H1 (cell line): Measurements from ENCODE around the gene TRAPPC8. TPM values are rescaled to one million over a fixed set of nuclear protein-coding genes. Genes with fewer than 3 reads are reported as not detected.

Experiments
- CTCF ChIA-PET: fragments of 300-600 bp; sonication (Branson Sonifier 250); formaldehyde crosslinking; loops from one replicate; lab custom pipeline; 2021; ENCODE audit not compliant: partially characterized antibody; lab: Charles Lee
- POLR2A ChIA-PET: fragments of 300-600 bp; sonication (Branson Sonifier 250); formaldehyde crosslinking; loops from one replicate; lab custom pipeline; 2021; ENCODE audit warnings: inconsistent platforms; ENCODE audit not compliant: partially characterized antibody; lab: Charles Lee
- DNase-seq, 2 experiments: peaks; one replicate each; pipeline versions ENCODE4 v3.0.0 to v3.0.0-alpha.2; 2010 to 2022; ENCODE audit warnings: low spot score in 2 of 2, low read depth in 1 of 2, mixed read lengths in 1 of 2
- FAIRE-seq: peaks from 2 replicates; lab custom pipeline; 2011; peaks lifted over from hg19 to GRCh38; lab: Jason Lieb, UNC
- H2AFZ ChIP-seq: 2 replicates; pipeline ENCODE4 v1.8.1; 2012; ENCODE audit warnings: low read length, inconsistent platforms
- H2AK5ac ChIP-seq: 2 replicates; pipeline ENCODE4 v1.6.1; 2013; ENCODE audit warnings: low read depth, low read length
- H2BK120ac ChIP-seq: replicated peaks from 2 replicates; pipeline ENCODE3; 2013; ENCODE audit warnings: low read depth, low read length, inconsistent platforms
- H2BK12ac ChIP-seq: 2 replicates; pipeline ENCODE4 v1.6.1; 2013; ENCODE audit warnings: low read depth, low read length
- H2BK15ac ChIP-seq: 2 replicates; pipeline ENCODE4 v1.6.1; 2013; ENCODE audit warnings: low read length
- H2BK20ac ChIP-seq: 2 replicates; pipeline ENCODE4 v1.6.1; 2013; ENCODE audit warnings: low read length
- H2BK5ac ChIP-seq: 2 replicates; pipeline ENCODE4 v1.6.1; 2013; ENCODE audit warnings: low read depth, low read length
- H3K14ac ChIP-seq: 2 replicates; pipeline ENCODE4 v1.6.1; 2013; ENCODE audit warnings: inconsistent platforms; ENCODE audit not compliant: insufficient read length
- H3K18ac ChIP-seq: 2 replicates; pipeline ENCODE4 v1.6.1; 2013; ENCODE audit warnings: low read length; ENCODE audit errors: extremely low read depth
- H3K23ac ChIP-seq: 2 replicates; pipeline ENCODE4 v1.6.1; 2013; ENCODE audit warnings: inconsistent platforms; ENCODE audit not compliant: insufficient read length
- H3K23me2 ChIP-seq: 2 replicates; pipeline ENCODE4 v1.6.1; 2013; ENCODE audit warnings: low read depth, low read length
- H3K27ac ChIP-seq: 2 replicates; pipeline ENCODE4 v1.6.1; 2011; ENCODE audit warnings: low read depth, low read length, inconsistent platforms
- H3K27me3 ChIP-seq, 4 experiments: replicated peaks in 1 of 4; 1 replicate in 1 of 4; 2 replicates in 3 of 4; pipeline versions ENCODE4 v1.6.1 to v1.8.1; 2011 to 2013; ENCODE audit warnings: low read length in 3 of 4, mild to moderate bottlenecking in 3 of 4, inconsistent platforms in 2 of 4, mixed read lengths in 2 of 4, moderate library complexity in 1 of 4; ENCODE audit not compliant: control insufficient read depth in 3 of 4, insufficient read depth in 3 of 4; ENCODE audit errors: extremely low read depth in 1 of 4
- H3K36me3 ChIP-seq, 4 experiments: 2 replicates each; pipeline versions ENCODE4 v1.6.1 to v1.8.1; 2011 to 2013; ENCODE audit warnings: mild to moderate bottlenecking in 4 of 4, low read length in 3 of 4, moderate library complexity in 2 of 4, control low read depth in 1 of 4, inconsistent platforms in 1 of 4; ENCODE audit not compliant: insufficient read depth in 4 of 4, control insufficient read depth in 2 of 4
- H3K4ac ChIP-seq: replicated peaks from 2 replicates; pipeline ENCODE3; 2013; ENCODE audit warnings: low read length, low read depth, mixed read lengths, inconsistent platforms; ENCODE audit not compliant: insufficient read length
- H3K4me1 ChIP-seq, 4 experiments: replicated peaks in 1 of 4; 1 replicate in 1 of 4; 2 replicates in 3 of 4; pipeline versions ENCODE4 v1.6.1 to v1.8.1; 2011 to 2013; ENCODE audit warnings: low read length in 3 of 4, inconsistent platforms in 2 of 4, mixed read lengths in 1 of 4; ENCODE audit not compliant: insufficient read depth in 4 of 4, control insufficient read depth in 3 of 4
- H3K4me2 ChIP-seq, 2 experiments: 2 replicates each; pipeline versions ENCODE4 v1.6.1 to v1.8.1; 2011 to 2013; ENCODE audit warnings: low read depth in 2 of 2, low read length in 2 of 2, control low read depth in 1 of 2, inconsistent platforms in 1 of 2, mild to moderate bottlenecking in 1 of 2; ENCODE audit not compliant: insufficient read depth in 1 of 2
- H3K4me3 ChIP-seq, 4 experiments: fragments of 200-600, 300-600 bp in 1 of 4; sonication (generic), shearing (Covaris generic), sonication (Bioruptor Twin) in 1 of 4; 2 replicates each; pipeline versions ENCODE4 v1.5.1 to v1.8.1; 2011 to 2016; ENCODE audit warnings: low read length in 4 of 4, low read depth in 3 of 4, control low read depth in 2 of 4, inconsistent platforms in 2 of 4, mild to moderate bottlenecking in 2 of 4, mixed read lengths in 1 of 4, moderate library complexity in 1 of 4; ENCODE audit not compliant: insufficient read depth in 2 of 4; ENCODE audit errors: extremely low read depth in 1 of 4
- H3K56ac ChIP-seq: replicated peaks from 2 replicates; pipeline ENCODE3; 2013; ENCODE audit warnings: low read depth, mild to moderate bottlenecking, mixed read lengths, low read length, inconsistent platforms; ENCODE audit not compliant: insufficient read length
- H3K79me1 ChIP-seq: 2 replicates; pipeline ENCODE4 v1.6.1; 2013; ENCODE audit warnings: low read depth, low read length, control low read depth
- H3K79me2 ChIP-seq, 2 experiments: 2 replicates each; pipeline versions ENCODE4 v1.6.1 to v1.8.1; 2012 to 2013; ENCODE audit warnings: low read length in 2 of 2, mild to moderate bottlenecking in 2 of 2, inconsistent platforms in 1 of 2; ENCODE audit not compliant: insufficient read depth in 2 of 2, control insufficient read depth in 1 of 2
- H3K9ac ChIP-seq, 4 experiments: replicated peaks in 1 of 4; 1 replicate in 1 of 4; 2 replicates in 3 of 4; pipeline versions ENCODE4 v1.6.1 to v1.8.1; 2011 to 2013; ENCODE audit warnings: low read depth in 3 of 4, low read length in 3 of 4, control low read depth in 2 of 4, mild to moderate bottlenecking in 2 of 4, moderate library complexity in 2 of 4, inconsistent platforms in 1 of 4; ENCODE audit errors: extremely low read depth in 1 of 4
- H3K9me3 ChIP-seq, 2 experiments: 2 replicates each; pipeline versions ENCODE4 v1.6.1 to v1.8.1; 2012 to 2013; ENCODE audit warnings: mild to moderate bottlenecking in 2 of 2, moderate library complexity in 2 of 2, control low read depth in 1 of 2, inconsistent platforms in 1 of 2, low read depth in 1 of 2, low read length in 1 of 2, mixed read lengths in 1 of 2; ENCODE audit not compliant: insufficient read depth in 2 of 2
- H4K20me1 ChIP-seq, 2 experiments: replicated peaks in 1 of 2; 2 replicates each; pipeline versions ENCODE3 to v1.8.1; 2011 to 2013; ENCODE audit warnings: inconsistent platforms in 2 of 2, low read length in 2 of 2, mild to moderate bottlenecking in 1 of 2; ENCODE audit not compliant: insufficient read depth in 2 of 2, control insufficient read depth in 1 of 2
- H4K5ac ChIP-seq: 2 replicates; pipeline ENCODE4 v1.6.1; 2013; ENCODE audit warnings: low read length, low read depth, mixed read lengths, inconsistent platforms; ENCODE audit not compliant: insufficient read length
- H4K8ac ChIP-seq: 2 replicates; pipeline ENCODE4 v1.8.0; 2013; ENCODE audit warnings: mild to moderate bottlenecking, moderate library complexity, low read length, inconsistent platforms; ENCODE audit not compliant: insufficient read depth; ENCODE audit errors: extremely low read depth
- H4K91ac ChIP-seq: replicated peaks from 2 replicates; pipeline ENCODE3; 2013; ENCODE audit warnings: low read length, mixed read lengths, inconsistent platforms; ENCODE audit not compliant: insufficient read length
- CREB1 ChIP-seq: IDR thresholded peaks from 2 replicates; pipeline ENCODE4 v1.6.1; 2012; ENCODE audit warnings: inconsistent platforms
- EGR1 ChIP-seq: IDR thresholded peaks from 2 replicates; pipeline ENCODE4 v1.6.1; 2011; ENCODE audit warnings: low read depth, low read length, borderline replicate concordance
- NANOG ChIP-seq: IDR thresholded peaks from 2 replicates; pipeline ENCODE4 v1.6.1; 2011; ENCODE audit warnings: low read length, low read depth, mild to moderate bottlenecking, inconsistent platforms; ENCODE audit not compliant: insufficient read depth, poor library complexity, severe bottlenecking
- POLR2A ChIP-seq, 2 experiments: IDR thresholded peaks; 1 replicate in 1 of 2; 2 replicates in 1 of 2; pipeline ENCODE4 v1.6.1; 2011; ENCODE audit warnings: low read depth in 2 of 2, low read length in 2 of 2, mild to moderate bottlenecking in 2 of 2; ENCODE audit errors: control extremely low read depth in 1 of 2
- SAP30 ChIP-seq: fragments of 300-600 bp; sonication (generic); IDR thresholded peaks from 2 replicates; pipeline ENCODE4 v1.7.1; 2012; ENCODE audit warnings: low read length, moderate library complexity, mild to moderate bottlenecking, inconsistent platforms; ENCODE audit not compliant: insufficient read depth, insufficient replicate concordance
- SIN3A ChIP-seq, 2 experiments: IDR thresholded peaks in 1 of 2; conservative IDR thresholded peaks in 1 of 2; 2 replicates each; pipeline ENCODE4 v1.6.1; 2011 to 2012; ENCODE audit warnings: low read length in 2 of 2, improper control_type of control experiment in 1 of 2, low read depth in 1 of 2, mild to moderate bottlenecking in 1 of 2
- TBP ChIP-seq: IDR thresholded peaks from 2 replicates; pipeline ENCODE4 v1.6.1; 2011; ENCODE audit warnings: low read depth, low read length, improper control_type of control experiment
- WGBS, 2 experiments: shearing (Covaris generic) in 1 of 2; methylation state at CpG; one replicate each; pipeline versions ENCODE4 v1.1.6 to v1.1.7; 2013 to 2015; ENCODE audit warnings: low lambda C conversion rate in 2 of 2, mixed read lengths in 2 of 2, inconsistent platforms in 1 of 2, low coverage in 1 of 2, missing lambda C conversion rate in 1 of 2; ENCODE audit not compliant: insufficient replicate concordance in 2 of 2, insufficient coverage in 1 of 2, insufficient read length in 1 of 2; ENCODE audit errors: extremely low coverage in 1 of 2, missing lambda C conversion rate in 1 of 2; 5-methylcytosine and 5-hydroxymethylcytosine counted together
- polyA plus RNA-seq, 7 experiments: library from polyadenylated mRNA; depleted of rRNA in 3 of 7; stranded (reverse) in 5 of 7; unstranded in 2 of 7; fragments of >200 nt in 5 of 7; fragments of 200-250 nt in 2 of 7; gene quantifications; 1 replicate in 5 of 7; 2 replicates in 1 of 7; 4 replicates in 1 of 7; pipeline versions ENCODE4 v1.2.1 to v1.2.3, GENCODE V29; 2011 to 2013; ENCODE audit warnings: missing spikeins in 2 of 7, mixed read lengths in 2 of 7
- total RNA-seq: library from RNA; stranded (reverse); fragmentation: NEBNext Ultra II Directional; extraction: Animal tissue kit (Norgen Biotek cat#: 25700); gene quantifications from 2 replicates; pipeline ENCODE4 v1.2.1, GENCODE V29; 2021
- TF ChIP-seq, protein P1 (sequence below): IDR thresholded peaks from 2 replicates; pipeline ENCODE4 v1.6.1; 2012; ENCODE audit warnings: inconsistent platforms
- TF ChIP-seq, protein P2 (sequence below): IDR thresholded peaks from 2 replicates; pipeline ENCODE4 v1.6.1; 2012; ENCODE audit warnings: low read length, inconsistent platforms

The TRAPPC8 gene
- total and polyA plus RNA-seq, 2 of the 8 experiments (the other 6 are each of a cell fraction or from before 2014, with no cell fraction given): 43.6 to 56.5 TPM

DNA sequence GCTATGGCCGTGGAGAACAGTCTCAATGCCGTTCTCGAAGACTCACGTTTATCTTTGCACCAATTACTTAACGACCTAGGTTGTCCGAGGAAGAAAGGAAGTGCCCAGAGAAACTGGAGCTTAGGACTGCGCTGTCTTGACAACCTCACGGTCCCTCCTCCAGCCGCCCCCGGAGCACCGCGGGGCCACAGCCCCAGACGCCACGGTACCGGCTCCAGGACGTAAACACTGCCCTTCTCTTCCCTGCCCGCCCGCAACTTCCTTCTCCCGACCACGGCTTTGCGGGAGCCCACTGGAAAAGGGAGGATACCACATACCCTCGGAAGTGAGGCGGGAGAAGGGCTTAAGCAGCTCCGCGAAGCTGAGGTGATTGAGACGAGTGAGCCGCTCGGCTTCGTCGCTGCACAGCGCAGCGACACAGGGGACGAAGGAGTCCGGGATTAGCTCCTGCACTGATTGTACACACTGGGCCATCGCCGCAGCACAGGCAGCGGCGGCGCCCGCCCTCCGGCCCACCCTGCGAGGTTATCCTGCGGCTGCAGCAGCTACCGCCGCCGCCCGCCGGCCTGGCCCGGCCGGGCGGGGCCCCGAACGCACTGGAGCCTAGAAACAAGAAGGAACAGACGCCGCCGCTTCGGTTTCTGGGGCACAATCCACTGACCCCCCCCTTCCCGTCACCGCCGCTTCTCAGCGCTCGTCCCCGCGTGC is 483 bp downstream of the TRAPPC8 start:
- Histone ChIP-seq H3K23me2 (peaks cover 11% of the 10 kb centered on the region), H3K79me1 (no peaks in the 10 kb centered on the region; the same call in 1 of the 2 replicates), H3K27me3 (no peaks in the 10 kb centered on the region), H4K8ac (peak overlapping the region; percentile 98), H3K9ac (peak overlapping the region; percentile 85 to 96 (median 94)), H2BK5ac (peak overlapping the region; percentile 93), H3K14ac (no peak overlapping the region), H2BK12ac (peak overlapping the region; percentile 88), H2BK15ac (0 out of 2 replicates have a peak overlapping the region, but pooled peaks have one; percentile 83), H3K56ac (peak overlapping the region; percentile 84), H2BK20ac (no peak overlapping the region), H3K9me3 (no peaks in the 10 kb centered on the region), H3K27ac (peak overlapping the region; percentile 93), H3K4me2 (peak overlapping the region; percentile 94 to 98), H4K5ac (peak overlapping the region; percentile 97), H3K4ac (peak overlapping the region; percentile 44), H4K20me1 (peaks cover 0 to 7% of the 10 kb centered on the region in 2 experiments), H3K36me3 (no peaks in the 10 kb centered on the region; a peak in 1 of 8 replicates), H3K23ac (no peak overlapping the region), H2BK120ac (no peak overlapping the region), H3K79me2 (peaks cover 7 to 72% of the 10 kb centered on the region in 2 experiments), H3K18ac (no peak overlapping the region; the same call in 1 of the 2 replicates), H4K91ac (peak overlapping the region; percentile 91), H3K4me1 (peaks cover 0 to 10% (median 4%) of the 10 kb centered on the region in 4 experiments; a peak in 4 of 7 replicates), H2AFZ (peak overlapping the region; percentile 78; the same call in 1 of the 2 replicates), H3K4me3 (peak overlapping the region; percentile 67 to 98 (median 98)), H2AK5ac (no peak overlapping the region)
- FAIRE-seq (no peak), DNase-seq (no peak)
- POLR2A ChIA-PET: interaction anchor here (0.7 to 4.1 kb wide), 16 partner anchors 9 to 843 kb away, joined by 3 to 21 read pairs (median 4); partner anchors contain the start of gene B4GALT6
- CTCF ChIA-PET: interaction anchor here (0.6 to 4.1 kb wide), 10 partner anchors 8 to 610 kb away, joined by 3 to 25 read pairs (median 3); no protein-coding TSS in a partner anchor
- 1% methylated on average over 50 of the region's 64 CpGs; no CpG with 5 or more reads in 1 of the 2 experiments for WGBS, 2 experiments
- TF ChIP-seq, protein P1, sequence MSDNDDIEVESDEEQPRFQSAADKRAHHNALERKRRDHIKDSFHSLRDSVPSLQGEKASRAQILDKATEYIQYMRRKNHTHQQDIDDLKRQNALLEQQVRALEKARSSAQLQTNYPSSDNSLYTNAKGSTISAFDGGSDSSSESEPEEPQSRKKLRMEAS: no peak
- TF ChIP-seq, protein P2, sequence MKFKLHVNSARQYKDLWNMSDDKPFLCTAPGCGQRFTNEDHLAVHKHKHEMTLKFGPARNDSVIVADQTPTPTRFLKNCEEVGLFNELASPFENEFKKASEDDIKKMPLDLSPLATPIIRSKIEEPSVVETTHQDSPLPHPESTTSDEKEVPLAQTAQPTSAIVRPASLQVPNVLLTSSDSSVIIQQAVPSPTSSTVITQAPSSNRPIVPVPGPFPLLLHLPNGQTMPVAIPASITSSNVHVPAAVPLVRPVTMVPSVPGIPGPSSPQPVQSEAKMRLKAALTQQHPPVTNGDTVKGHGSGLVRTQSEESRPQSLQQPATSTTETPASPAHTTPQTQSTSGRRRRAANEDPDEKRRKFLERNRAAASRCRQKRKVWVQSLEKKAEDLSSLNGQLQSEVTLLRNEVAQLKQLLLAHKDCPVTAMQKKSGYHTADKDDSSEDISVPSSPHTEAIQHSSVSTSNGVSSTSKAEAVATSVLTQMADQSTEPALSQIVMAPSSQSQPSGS: no peak
- TF ChIP-seq POLR2A (IDR thresholded peaks at IDR 0.05; ENCODE audit: control extremely low read depth in 1 of 2, low read depth in 2 of 2, low read length in 2 of 2) (0 out of 3 replicates have a peak, but pooled peaks of 1 of the 2 experiments have one; percentile 14), SIN3A (conservative IDR thresholded peaks at IDR 0.05 in 1 of 2, IDR thresholded peaks at IDR 0.05 in 1 of 2; ENCODE audit: low read depth in 1 of 2, low read length in 2 of 2) (0 out of 4 replicates have a peak, but pooled peaks have one; percentile 36 to 60), NANOG (no peak), CREB1 (no peak), TBP (0 out of 2 replicates have a peak, but pooled peaks have one; percentile 24), SAP30 (no peak), EGR1 (no peak)
